Measurements from ENCODE around the gene ZNF260.

ZNF260 gene

DNA sequence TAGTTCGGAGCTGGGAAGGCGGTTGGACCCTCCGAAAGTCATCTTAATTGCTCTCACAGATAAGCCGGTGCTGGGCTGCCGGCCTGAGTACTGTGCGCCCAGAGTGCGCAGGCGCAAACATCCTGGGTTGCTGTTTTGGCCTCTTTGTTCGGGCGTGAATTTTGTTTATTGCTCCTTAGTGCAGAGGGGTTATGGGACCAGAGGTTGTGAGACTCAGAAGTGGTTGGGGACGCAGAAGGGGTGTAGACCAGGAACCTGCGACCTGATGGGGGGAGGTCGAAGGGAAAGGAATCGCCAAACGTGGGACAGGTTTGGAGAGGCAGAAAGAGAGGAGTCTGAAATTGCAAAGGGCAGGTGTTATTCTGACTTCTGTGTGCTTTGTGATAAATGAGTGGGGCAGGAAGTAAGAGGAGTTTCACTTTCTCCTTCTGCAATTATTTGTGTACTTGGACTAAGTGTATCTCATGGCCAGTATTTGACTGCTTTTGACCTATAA, 38.1 kb downstream of the ZNF260 start:
- DNase-seq (ENCODE audit: low read depth), result peak; percentile 60

DNA sequence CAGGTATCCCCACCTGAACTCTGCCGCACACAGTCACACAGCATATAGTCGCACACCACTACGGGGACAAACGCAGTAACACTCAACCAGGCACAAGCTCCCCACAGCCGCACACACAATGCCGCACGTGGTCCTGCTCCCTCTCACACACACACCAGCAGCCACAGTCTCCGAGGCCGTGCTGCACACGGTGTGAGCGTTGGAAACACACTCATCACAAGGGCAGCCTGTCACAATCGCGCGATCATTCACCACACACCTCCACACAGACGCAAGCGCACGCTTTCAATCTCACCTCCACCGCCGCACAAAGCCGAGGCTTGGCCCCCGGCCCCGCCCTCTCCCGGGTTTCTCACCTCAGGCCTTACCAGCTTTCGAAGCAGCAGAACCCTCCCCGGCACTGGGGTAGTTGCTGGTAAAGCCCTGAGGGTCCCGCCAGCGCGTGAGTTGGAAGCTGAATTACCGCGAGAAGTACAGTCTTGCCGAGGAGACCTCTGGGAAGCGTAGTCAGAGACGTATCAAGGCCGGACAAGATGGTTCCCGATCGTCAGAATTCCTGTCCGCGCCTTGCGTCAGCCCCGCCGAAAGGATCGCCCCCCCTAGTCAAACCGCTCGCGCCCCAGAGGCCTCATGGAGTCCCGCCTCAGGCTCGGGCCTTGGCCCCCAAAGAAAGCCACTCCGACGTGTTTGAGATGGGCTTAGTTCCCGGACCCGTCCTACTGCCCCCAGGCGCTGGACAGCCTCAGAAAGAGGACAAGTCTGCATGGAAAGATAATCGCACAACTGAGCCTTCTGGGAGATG, 38.8 kb downstream of the ZNF260 start, which contains the start of gene ZNF566:
TSS of gene ZNF566 (minus strand) at position 444 of the 802 bp plus-strand sequence. CDS start 13,004 bp downstream, outside the sequence.
- DNase-seq (ENCODE audit: low read depth), result peak; percentile 94

GRCh38 chr19:36488846-36489117, 39.3 kb downstream of the ZNF260 start:
- peak; percentile 26 for DNase-seq (ENCODE audit: low read depth)

DNA sequence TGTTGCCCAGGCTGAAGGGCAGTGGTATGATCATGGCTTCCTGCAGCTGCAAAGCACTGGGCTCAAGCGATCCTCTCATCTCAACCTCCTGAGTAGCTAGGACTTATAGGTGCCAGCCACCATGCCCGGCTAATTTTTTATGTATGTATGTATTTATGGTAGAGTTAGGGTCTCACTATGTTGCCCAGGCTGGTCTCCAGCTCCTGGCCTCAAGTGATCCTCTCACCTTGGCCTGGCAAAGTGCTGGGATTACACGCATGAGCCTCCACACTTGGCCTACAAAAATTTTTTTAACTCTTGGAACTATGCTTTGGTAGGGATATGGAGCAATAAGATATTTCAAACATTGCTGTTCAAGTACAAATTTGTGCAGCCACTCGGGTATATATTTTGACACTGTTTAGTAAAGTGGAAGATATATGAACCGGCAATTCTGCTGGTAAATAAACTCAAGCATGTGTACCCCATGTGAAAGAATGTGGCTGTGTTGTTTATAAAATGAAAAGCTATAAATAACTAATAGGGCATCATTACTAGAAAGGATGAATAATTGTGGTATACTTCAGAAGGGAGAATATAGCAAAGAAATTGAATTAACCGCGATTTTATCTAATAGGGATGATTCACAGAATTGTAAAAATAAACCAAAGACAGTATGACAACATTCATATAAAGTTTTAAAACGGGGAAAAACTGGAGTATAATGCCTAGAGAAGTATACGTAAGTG, 39.8 kb downstream of the ZNF260 start:
- no peak for DNase-seq (ENCODE audit: low read depth)

GRCh38 chr19:36483653-36484052, 44.4 kb downstream of the ZNF260 start:
- no peak for DNase-seq (ENCODE audit: low read depth)

DNA sequence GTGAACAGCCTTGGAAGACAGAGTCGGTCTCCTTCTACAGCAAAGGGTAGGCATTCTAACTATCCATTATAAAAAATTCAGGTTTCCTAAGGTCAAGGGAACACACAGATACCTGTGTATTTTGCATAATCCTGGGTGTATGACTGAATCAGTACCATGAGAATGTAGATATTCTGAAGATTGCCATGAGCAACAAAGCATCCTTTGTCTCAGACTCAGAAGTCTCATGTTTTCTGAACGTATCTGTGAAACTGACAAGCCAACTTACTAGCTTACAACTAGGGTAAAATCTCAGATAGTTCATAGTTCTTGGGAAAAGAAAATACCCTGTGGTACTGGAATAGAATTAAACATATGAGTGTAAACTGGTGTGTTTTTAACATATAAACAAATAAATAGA, 45.2 kb downstream of the ZNF260 start:
- DNase-seq (ENCODE audit: low read depth), result no peak
